ENCODE data around the gene TMEM135.

The TMEM135 gene

DNA sequence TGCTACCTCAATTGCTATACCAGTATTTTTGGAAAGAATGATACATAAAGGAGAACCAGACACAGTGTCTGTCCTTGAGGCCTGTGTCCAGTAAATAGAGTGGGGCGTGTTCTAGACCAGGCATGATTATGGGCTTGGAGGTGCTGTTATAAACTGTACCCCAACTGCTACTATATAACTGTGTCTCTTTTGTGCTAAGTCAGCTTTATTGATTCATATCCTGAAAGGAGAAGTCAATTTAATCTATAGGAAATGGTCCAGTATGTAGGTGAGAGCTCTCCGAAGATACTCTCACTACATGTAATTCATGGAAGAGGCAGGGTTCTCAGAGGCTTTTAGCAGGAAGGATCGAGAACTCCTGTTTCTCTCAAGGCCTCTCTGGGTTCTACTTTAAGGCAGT lies 334.3 kb downstream of the TMEM135 start:
- DNase-seq = no peak
- 74% methylated on average over 3 of the region's 3 CpGs for WGBS
- no peak overlapping the region for H3K4me3 ChIP-seq (ENCODE audit: insufficient read depth in 1 of 2, low read depth in 1 of 2, low read length in 2 of 2)
- no peaks in the 10 kb centered on the region for H3K36me3 ChIP-seq (ENCODE audit: control insufficient read depth in 1 of 2, insufficient read depth in 2 of 2, low read depth in 1 of 2, low read length in 2 of 2)
- H3K23ac ChIP-seq (ENCODE audit: low read length in 2 of 2) = no peak overlapping the region
- H2AFZ ChIP-seq (ENCODE audit: low read depth, low read length) = no peak overlapping the region
- no peak overlapping the region for H4K91ac ChIP-seq (ENCODE audit: low read length)
- H2BK5ac ChIP-seq (ENCODE audit: low read depth, low read length, poor library complexity, severe bottlenecking) = no peak overlapping the region
- no peak overlapping the region for H3K4me2 ChIP-seq (ENCODE audit: low read length, poor library complexity, severe bottlenecking)
- no peak overlapping the region for H2BK12ac ChIP-seq (ENCODE audit: low read length in 2 of 2)
- no peak overlapping the region for H2BK120ac ChIP-seq (ENCODE audit: low read depth, low read length)
- no peaks in the 10 kb centered on the region for H3K79me1 ChIP-seq (replicated peaks; ENCODE audit: low read length, poor library complexity, severe bottlenecking)
- H4K8ac ChIP-seq (ENCODE audit: low read length) = no peak overlapping the region
- no peaks in the 10 kb centered on the region for H3K9me3 ChIP-seq (ENCODE audit: control insufficient read depth, low read length)
- no peak overlapping the region for H3K9ac ChIP-seq (ENCODE audit: low read length)
- H3K4ac ChIP-seq (ENCODE audit: low read depth in 1 of 2, low read length in 2 of 2) = no peak overlapping the region
- no peak overlapping the region for H3K14ac ChIP-seq (ENCODE audit: low read length in 2 of 2)
- no peak overlapping the region for H2BK15ac ChIP-seq (ENCODE audit: low read depth, poor library complexity, severe bottlenecking)
- peaks cover 0 to 51% of the 10 kb centered on the region in 2 experiments for H3K27me3 ChIP-seq (ENCODE audit: control insufficient read depth in 1 of 2, insufficient read depth in 1 of 2, low read length in 2 of 2)
- no peak overlapping the region for H2AK5ac ChIP-seq (ENCODE audit: low read length, severe bottlenecking)
- H3K27ac ChIP-seq (ENCODE audit: low read length, poor library complexity, severe bottlenecking) = no peak overlapping the region
- no peak overlapping the region for H3K18ac ChIP-seq (ENCODE audit: low read depth in 1 of 2, low read length in 2 of 2)
- no peaks in the 10 kb centered on the region for H3K4me1 ChIP-seq (ENCODE audit: control insufficient read depth, insufficient read depth, low read depth, low read length)

All from mesenchymal stem cell (in vitro differentiated cells and primary cell).